GM21619 (cell line): ENCODE data around the gene CXCR4.

Experiments used
- ATAC-seq: cut with Tn5 transposase; IDR thresholded peaks from one replicate; pipeline ENCODE4 v1.9.1; 2021; ENCODE audit not compliant: unreplicated experiment

Gene CXCR4

DNA sequence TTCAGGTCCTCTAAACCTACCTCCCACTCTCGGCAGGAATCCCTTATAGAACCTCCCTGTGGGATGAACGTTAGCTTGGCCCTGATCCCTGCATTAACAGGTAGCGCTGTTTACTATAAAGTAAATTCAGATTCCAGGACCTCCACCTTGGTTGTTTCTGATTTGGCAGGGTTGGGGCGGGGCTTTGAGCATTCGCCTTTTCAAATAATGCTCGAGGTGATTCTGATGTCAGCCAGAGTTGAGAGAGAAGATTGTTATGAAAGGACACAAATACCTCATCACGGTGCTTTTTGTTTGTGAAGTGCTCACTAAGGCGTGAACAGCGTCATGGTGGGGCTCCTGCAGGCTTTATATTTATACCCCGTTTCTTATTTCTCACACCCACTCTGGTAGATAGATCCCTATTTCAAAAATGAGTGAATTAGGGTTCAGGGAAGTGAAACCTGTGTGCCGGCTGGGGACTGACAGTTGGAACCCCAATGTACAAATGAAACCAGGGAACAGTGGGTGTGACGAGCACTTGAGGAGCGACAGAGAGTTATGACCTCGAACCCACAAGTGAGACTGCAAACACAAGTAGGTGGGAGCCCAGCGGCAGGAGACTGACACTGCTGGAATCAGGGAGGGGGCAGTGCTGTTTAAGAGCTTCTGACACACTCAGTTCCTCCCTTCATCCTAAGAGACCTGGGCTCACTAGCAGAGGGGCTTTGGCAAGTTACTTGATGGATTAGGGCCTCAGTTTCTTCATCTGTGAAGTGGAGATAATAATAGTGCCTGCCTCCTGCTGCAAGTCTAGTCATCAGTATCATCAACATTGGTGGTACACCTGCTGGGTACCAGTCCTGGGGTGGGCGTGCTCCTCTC is 14.2 kb upstream of the CXCR4 start:
- peak; percentile 76 for ATAC-seq

DNA sequence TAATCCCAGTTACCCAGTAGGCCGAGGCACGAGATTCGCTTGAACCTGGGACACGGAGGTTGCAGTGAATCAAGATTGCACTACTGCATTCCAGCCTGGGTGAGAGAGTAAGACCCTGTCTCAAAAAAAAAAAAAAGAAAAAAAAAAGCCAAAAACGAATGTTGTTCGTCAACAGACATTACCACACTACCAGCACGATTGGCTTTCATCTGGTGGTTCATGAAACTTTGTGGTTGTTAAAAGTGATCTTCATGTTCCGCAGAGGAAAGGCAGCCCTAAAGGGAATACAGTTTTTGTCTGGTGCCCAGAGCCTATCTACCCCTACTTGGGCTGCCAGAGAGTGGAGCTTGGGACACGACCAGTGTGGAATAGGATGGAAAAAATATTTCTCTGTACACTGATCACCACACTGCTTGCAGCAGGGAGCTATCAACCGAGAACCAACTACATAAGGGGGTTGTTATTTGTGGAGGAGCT is 13.6 kb upstream of the CXCR4 start:
- ATAC-seq, result peak; percentile 4

DNA sequence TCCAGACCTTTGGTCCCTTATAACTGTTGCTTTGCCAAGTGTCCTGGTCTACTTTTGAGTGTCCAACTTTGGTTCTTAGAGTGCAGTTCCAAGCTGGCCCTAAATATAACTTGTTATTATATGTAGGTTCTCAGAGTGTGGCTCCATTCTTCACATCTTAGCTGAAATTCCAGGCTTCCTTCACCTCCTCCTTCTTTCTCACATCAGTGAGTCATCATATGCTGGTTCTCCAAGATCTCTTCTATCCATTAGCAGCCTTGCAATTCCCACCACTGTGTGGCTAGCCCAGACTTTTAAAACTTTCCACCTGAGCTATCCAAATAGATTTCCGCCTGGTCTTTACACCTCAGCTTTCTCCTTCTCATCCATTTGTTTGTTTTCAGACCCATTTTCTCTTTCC is 12.6 kb upstream of the CXCR4 start:
- ATAC-seq, result no peak

DNA sequence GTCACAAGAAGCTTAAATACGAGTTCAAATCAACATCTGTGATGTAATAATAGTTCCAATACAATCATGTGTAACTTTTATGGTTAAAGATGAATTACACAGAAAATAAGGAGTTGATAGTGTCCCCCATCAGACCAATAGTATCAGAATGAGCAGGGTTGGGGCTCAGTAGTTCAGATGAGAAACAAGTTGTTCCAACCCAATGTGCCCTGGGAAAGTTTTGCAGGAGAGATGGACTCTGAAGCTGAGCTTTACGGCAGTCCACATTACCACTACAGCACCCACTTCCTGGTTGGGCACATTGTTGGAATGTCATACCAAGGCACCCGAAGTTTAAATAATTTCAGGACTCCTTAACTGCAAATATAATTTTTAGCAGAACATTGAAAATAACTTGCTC is 12.1 kb upstream of the CXCR4 start:
- ATAC-seq, result no peak

DNA sequence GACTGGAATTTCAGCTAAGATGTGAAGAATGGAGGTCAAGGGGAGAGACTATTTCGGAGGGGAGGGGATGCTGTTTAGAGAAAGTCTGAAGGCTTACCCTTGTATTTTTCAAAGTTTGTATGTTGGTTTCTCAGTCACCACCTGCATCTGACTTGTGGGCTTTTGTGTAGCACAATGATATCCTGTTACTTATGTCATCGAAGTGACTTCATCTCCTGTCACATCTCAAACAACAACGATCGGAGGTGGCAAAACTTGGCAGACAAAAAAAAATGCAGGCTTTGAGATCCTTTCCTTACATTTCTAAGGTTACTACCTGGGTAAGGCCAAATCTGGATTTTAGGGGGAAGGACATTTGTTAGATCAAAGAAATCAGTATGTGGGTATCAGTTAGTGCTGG is 11.7 kb upstream of the CXCR4 start:
- no peak for ATAC-seq

DNA sequence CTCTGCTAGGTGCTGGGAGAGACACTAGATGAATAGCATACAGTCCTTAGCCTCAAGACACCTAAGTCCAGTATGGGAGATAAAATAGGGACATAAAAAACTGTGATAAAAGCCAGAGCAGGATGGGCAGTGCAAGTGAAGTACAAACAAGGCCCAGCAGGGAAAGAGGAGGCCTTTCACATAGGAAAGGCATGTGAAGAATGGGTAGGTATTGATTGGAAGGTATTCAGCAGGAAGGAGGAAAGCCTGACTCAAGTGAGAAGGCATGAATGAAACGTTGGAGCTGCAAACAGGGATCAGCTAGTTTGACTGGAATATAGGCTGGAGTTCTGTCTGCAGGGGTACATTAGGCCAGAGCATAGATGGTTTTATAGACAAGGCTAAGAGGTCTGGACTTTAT is 11.0 kb upstream of the CXCR4 start:
- no peak for ATAC-seq

DNA sequence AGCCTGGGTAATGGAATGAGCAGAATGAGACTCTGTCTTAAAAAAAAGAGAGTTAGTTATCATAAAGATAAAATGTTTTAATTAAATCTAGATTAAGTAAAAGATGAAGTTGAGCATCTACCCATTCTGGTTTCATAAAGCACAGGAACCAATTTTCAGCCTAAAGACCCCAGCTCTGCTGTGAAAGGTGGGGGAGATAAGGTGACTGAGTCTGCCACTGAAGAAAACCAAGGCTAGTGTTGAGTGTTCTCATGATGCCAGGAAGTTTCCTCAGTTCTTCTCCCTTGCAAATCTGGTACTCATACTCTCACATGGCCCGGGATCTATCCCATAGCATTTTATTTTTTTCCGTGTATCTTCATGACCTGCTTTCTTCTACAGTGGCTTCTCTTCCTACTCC is 10.4 kb upstream of the CXCR4 start:
- ATAC-seq, result no peak

DNA sequence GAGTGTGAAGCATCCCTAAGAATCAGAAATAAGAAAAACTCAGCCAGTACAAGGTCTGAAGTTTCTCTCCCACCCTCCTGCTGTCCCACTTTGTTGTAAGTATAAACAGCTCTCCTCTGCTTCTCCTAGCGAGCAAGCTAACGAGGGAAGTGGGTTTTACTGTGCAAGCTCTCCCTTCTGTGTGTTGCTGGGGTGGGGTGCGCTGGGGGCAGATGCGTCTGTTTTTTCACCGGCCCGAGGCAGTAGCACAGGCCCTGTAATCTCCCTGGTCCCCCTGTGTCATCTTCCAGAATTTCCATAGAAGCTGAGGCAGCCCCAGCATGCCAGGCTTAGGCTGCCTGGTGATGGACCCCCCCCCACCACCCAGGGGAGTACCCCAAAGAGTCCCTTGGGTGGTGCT is 9.4 kb upstream of the CXCR4 start:
- ATAC-seq, result no peak

DNA sequence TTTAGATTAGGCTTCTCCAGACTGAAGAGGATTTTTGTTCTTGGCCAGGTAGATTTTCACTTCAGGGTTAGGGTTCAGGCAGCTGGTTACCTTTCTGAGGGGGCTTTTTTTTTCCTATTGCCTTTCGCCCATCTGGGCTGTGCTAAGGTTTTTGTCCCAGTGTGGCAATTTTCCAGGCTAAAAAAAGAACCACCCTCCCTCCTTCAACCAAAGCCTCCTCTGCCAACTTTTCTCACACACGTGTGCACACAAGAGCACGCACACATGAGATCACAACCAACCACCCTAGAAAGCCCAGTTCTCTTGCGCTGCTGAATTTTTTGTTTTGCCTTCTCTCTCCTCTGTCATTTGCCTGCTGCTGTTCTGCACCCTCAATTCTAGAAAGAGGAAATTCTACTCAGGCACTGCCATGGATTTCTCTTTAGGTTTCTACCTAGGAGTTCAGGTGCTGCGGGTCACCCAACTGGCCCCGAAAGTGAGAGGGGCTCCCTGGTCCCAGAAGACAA is 8.5 kb upstream of the CXCR4 start:
- no peak for ATAC-seq

DNA sequence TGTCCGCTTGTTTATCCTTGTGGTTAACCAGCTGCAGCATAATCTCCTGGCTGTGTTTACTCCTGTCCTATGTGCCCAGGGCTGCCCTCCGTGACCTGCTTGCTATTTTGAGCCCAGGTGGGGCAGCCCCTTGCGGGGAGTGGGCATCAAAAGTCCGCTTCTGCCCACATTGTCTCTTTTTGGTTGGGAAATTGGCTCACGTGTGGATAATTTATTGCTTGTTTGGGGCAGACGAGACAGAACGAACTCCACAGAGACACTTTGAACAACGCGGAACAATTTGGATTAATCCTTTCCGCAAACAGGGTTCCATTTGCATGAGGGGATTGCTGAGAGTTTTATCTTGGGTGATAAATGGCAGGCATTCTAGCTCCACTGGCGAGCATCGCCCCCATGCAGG is 8.1 kb upstream of the CXCR4 start:
- no peak for ATAC-seq

DNA sequence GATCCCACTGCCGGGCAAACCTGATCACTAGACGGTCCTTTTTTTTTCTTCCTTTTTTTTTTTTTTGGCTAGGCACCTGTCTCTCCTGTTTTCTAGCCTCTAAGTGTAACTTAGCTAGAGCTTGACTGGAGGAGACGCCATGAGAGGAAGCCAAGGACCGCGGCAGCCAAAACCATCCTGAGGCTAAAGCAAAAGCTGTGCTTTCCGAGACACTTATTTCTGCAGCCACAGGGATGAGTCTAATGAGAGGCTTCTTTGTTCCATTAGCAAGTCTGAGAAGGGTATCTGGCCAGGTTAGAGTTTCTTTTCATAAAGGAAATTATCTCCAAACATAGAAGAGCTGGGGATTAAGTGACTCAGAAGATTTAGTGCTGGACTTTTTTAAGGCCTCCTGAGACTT is 7.3 kb upstream of the CXCR4 start:
- no peak for ATAC-seq

DNA sequence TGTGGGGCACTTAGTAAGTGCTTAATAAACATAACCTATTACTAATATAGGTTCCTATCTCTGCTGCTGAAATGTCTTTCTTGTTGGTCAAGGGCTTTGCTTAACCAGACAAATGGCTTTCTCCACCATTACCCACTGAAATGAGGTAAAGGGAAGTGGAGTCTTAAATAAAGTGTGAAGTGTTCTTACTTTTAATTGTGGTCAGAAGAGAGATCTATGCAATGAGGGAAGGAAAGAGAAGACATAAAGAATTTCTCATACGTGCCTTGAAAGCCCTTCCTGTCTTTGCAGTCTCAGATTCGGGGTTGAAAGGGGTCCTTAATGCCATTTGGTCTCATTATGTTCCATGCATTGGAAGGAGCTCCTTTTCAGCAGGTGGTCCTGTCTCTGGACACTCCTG is 6.9 kb upstream of the CXCR4 start:
- no peak for ATAC-seq

DNA sequence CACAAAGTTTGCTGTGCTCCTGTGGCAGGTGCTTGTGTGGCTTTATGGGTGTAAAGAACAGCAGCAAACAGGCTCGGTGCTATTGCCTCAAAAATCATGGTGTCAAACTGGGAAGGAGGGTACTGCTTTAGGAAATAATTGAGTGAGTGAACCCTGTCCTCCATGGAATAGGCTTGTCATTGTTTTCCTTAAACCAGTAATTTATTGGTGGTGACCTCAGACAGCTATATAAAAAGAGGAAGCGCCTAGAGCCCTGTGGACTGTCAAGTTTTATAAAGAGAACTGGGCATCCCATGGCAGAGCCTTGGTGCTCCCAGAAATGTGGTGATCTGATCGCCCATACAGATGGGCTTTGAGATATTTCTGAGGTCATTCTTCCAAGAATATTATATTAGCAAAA is 4.7 kb upstream of the CXCR4 start:
- ATAC-seq, result no peak

DNA sequence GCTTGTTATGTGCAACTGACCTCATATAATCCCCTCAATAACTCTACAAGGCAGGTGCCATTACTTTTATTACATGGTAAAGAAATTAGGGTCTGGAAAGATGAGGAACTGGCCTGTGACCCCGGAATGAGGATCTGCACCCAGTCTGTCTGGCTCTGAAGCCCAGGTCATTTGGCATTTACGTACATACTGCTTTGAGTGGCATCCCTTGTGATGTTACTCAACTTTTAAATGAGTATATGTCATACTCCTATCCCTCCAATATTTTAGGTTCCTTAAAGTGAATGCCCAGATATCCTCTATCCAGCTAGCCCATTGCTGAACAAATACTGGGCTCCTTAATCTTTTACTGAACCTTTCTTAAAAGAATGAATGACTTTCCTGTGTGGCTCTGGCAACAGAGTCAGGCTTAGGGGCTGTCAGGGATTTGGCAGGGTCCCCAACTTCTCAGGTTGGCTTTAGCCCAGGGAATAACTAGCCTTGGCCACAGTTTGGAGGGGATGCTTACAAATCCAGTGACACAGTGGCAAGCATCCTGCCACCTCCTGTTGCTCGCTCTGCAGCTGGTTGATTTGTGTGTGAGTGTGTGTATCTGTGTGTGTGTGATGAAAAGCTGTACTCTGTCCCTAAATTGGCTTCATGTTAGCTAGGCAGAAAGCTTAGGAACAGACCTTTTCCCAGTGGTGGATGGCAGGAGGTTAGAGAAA is 3.4 kb upstream of the CXCR4 start:
- ATAC-seq, result no peak

DNA sequence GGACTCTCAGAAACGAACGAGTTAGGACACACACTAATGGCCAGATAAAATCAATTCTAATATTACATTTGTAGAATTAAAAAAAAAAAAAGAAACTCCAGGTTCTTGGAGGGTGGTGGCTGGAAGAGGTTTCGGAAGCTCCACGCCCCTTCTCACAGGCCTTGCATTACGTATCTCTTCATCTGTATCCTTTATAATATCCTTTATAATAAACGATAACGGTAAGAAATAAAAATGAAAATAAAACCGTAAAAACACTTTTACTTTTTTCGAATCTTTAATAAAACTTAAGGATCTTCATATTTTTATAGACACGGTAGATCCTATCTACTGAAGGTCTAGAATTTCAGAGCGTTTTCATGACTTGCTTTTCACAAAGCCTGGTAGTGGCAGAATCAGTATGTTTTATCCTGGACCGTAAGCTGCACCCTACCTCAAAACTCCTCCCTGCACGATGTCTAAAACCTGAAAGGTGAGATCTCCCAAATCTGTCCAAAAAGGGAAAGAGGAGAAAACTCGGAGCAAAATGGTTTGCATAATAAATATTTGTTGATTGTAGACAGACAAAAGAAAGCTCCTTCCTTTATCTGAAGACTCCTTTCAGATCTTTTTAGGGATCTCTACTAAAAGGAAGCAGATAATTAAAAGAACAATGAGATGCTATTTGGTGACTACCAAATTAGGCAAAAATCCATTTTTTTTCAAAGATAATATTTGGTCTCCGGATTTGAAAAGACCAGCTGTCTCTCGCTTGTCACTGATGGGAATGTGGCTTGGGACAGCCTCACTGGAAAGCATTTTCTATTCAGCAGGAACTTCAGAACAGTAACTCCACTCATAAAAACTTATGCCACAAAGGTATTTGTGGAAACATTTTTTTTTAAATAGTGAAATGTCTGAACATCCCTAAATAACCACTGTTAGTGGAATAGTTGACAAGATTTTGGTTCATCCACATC is 2.0 kb upstream of the CXCR4 start:
- no peak for ATAC-seq

DNA sequence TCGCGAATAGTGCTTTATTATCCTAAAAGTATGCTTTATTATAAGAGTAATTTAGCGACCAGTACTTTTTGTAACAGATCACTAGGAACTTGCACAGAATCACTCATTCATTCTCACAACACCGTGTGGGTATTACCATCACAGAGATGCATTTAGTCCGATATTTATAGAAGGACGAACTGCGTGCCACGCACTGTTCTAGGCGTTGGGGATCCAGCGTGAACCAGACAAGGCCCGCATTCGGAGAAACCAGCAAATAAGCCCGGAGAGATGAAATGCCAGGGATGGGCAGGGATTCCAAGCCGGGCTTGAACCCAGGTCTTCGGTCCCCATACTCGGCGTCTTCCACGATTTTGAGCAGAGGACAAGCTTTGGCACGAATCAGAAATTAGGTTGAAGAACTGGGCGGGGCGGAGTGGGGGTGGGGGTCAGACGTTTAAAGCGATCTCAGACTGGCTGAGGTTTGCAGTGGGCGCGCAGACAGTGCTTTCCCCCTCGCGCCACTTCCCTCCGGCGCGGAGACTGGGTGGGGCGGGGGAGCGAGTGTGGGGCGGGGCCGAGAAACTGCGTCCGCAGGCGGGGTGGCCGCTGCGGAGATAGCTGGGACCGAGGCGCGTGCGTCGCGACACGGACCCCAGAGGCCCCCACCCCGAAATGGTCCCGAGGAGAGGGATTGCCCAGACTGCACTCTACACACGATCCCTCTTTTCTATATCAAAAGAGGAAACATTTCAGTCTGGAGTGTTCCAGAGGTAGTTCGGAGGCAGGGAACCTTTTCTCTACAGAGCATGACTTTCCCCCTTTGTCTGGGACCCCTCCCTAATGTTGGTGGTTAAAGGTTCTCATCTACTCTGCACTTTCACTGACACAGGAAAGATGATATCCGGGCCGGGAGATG is 1.1 kb upstream of the CXCR4 start:
- no peak for ATAC-seq

DNA sequence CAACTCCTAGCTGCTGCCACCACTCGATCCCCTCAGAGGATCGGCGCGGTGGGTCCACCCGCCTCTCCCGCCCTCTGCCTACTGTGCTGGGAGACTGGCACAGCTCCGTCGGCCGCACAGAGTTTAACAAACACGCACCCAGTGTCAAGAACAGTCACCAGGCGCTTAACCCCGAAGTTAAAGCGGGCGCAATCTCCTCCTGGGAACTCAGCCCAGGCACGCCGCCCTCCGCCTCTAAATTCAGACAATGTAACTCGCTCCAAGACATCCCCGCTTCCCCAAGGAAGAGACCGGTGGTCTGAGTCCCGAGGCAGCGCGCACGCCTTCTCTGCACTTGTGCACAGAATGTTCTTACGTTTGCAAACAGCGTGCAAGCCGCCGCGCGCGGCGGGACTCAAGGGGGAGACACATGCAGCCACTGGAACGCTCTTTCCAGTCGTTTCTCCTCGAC is 533 bp downstream of the CXCR4 start:
- ATAC-seq, result peak; percentile 19

DNA sequence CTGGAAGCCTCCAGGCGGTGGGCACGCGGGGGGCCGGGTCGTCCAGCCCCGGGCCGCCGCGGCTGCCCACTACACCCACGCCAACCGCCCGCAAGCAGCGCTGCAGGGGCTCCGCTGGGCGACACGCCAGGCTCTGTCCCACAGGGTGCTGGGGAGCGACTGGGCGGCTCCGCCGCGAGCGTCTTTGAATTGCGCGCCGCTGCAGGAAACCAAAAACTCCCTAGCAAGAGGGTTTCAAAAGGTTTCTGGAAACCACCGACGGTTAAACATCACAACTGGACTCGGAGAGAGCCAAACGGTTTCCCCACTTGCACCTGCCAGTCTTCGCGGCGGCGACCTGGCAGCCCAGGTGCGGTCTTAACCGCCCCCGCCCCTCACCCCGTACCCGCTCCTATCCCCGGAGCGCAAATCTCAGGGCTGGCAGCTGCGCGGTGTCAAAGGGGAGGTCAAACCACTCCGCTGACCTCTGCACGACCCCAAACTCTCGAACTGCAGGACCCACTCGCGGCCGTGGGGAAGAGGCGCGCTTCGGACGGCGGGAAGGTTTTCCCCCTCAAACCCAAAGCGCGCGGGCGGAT is 1.0 kb downstream of the CXCR4 start:
- ATAC-seq, result peak; percentile 53

DNA sequence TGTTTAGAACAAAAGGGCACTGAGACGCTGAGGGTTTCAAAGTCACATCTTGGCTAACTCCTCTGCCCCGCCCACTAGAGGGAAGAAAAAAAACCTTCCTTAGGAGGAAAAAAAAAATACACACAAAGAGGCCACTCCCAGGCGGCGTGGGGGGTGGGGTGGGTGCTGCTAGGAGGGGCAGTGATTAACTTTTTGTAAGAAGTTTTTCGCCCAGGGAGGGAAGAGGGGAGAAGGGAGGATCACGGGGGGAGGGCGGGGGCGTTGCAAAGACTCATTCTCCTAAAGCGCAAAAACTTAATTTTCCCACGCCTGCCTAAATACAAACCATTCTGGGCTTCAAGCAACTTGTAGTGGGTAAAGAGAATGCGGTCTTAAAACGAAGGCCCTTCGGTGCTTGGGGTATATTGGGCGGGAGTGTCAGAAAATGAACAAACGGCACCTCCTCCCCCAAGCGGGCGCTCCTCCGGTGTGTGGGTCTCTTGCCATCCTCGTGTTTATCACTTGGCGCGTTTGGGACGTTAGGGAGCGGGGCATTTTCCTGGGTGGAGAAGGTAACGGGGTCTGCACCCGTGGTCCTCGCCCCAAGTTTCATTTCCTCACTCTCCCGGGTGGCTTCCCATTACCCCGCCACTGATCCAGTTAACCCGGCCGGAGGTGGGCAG is 1.7 kb downstream of the CXCR4 start:
- ATAC-seq, result peak; percentile 2
